Subcutaneous preadipocyte (primary cell): Measurements from ENCODE around the gene CNTNAP2. TPM values are rescaled to one million over a fixed set of nuclear protein-coding genes. Genes with fewer than 3 reads are reported as not detected.

Source experiments
- small RNA-seq: library from RNA; depleted of rRNA; stranded (forward); fragments of <200 nt; gene quantifications from one replicate; pipeline ENCODE3, GENCODE V24; 2012
- total RNA-seq: library from RNA; depleted of rRNA; stranded (reverse); fragments of >200 nt; gene quantifications from 2 replicates; pipeline ENCODE4 v1.2.3, GENCODE V29; 2012

CNTNAP2 gene
- total RNA-seq: not detected in 2 replicates

GRCh38 chr7:146116521-146117222 lies at the start of gene CNTNAP2:
CNTNAP2 (plus strand) TSS chr7:146116801; CDS start chr7:146116877, 76 bp downstream.

Small RNA genes within 50 kb of the gene (small RNA-seq; reads per million reads assigned to genes)
- gene AC005518.2 (not detected), gene MIR548F4 (not detected), gene RANP2 (not detected), gene RF00012 (not detected), gene RF00019 (not detected), gene RF02271 (not detected), gene RN7SL456P (not detected), gene RN7SL72P (not detected), gene RNA5SP249 (not detected), gene RNU6-1184P (not detected)
